ENCODE measurements around the gene BRPF3.

The BRPF3 gene

DNA sequence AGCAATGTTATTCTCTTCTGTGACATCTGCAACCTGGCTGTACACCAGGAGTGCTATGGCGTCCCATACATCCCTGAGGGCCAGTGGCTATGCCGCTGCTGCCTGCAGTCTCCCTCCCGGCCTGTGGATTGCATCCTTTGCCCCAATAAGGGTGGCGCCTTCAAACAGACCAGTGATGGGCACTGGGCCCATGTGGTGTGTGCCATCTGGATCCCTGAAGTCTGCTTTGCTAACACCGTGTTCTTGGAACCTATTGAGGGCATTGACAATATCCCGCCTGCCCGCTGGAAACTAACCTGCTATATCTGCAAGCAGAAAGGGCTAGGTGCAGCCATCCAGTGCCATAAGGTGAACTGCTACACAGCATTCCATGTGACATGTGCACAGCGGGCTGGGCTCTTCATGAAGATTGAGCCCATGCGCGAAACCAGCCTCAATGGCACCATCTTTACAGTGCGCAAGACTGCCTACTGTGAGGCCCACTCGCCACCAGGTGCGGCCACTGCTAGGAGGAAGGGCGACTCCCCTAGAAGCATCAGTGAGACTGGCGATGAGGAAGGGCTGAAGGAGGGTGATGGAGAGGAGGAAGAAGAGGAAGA lies 4.6 kb downstream of the BRPF3 start:
- Histone ChIP-seq H3K79me2 (ENCODE audit: insufficient read depth, low read length) (no peaks in the 10 kb centered on the region), H3K27ac (ENCODE audit: low read depth, low read length, poor library complexity, severe bottlenecking) (no peak overlapping the region), H3K9ac (ENCODE audit: low read length) (no peak overlapping the region), H3K36me3 (ENCODE audit: insufficient read depth, low read length) (peaks cover 56% of the 10 kb centered on the region), H3F3A (ENCODE audit: insufficient read depth, low read length) (no peaks in the 10 kb centered on the region), H3K9me2 (ENCODE audit: low read depth, low read length) (no peaks in the 10 kb centered on the region), H3K4me1 (ENCODE audit: insufficient read depth, low read length, severe bottlenecking) (peaks cover 17% of the 10 kb centered on the region), H2AFZ (ENCODE audit: low read length) (no peak overlapping the region), H3K27me3 (ENCODE audit: insufficient read depth, low read length) (no peaks in the 10 kb centered on the region), H3K9me3 (ENCODE audit: low read length) (no peaks in the 10 kb centered on the region), H3K4me3 (ENCODE audit: low read depth, low read length, poor library complexity, severe bottlenecking) (no peak overlapping the region), H3K4me2 (ENCODE audit: low read length) (no peak overlapping the region), H4K20me1 (ENCODE audit: insufficient read depth, low read length) (no peaks in the 10 kb centered on the region)
- TF ChIP-seq, protein P1, sequence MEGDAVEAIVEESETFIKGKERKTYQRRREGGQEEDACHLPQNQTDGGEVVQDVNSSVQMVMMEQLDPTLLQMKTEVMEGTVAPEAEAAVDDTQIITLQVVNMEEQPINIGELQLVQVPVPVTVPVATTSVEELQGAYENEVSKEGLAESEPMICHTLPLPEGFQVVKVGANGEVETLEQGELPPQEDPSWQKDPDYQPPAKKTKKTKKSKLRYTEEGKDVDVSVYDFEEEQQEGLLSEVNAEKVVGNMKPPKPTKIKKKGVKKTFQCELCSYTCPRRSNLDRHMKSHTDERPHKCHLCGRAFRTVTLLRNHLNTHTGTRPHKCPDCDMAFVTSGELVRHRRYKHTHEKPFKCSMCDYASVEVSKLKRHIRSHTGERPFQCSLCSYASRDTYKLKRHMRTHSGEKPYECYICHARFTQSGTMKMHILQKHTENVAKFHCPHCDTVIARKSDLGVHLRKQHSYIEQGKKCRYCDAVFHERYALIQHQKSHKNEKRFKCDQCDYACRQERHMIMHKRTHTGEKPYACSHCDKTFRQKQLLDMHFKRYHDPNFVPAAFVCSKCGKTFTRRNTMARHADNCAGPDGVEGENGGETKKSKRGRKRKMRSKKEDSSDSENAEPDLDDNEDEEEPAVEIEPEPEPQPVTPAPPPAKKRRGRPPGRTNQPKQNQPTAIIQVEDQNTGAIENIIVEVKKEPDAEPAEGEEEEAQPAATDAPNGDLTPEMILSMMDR (IDR thresholded peaks at IDR 0.05; ENCODE audit: low read length), result no peak
- TF ChIP-seq EZH2 (IDR thresholded peaks at IDR 0.05; ENCODE audit: borderline replicate concordance, low read length), result no peak

DNA sequence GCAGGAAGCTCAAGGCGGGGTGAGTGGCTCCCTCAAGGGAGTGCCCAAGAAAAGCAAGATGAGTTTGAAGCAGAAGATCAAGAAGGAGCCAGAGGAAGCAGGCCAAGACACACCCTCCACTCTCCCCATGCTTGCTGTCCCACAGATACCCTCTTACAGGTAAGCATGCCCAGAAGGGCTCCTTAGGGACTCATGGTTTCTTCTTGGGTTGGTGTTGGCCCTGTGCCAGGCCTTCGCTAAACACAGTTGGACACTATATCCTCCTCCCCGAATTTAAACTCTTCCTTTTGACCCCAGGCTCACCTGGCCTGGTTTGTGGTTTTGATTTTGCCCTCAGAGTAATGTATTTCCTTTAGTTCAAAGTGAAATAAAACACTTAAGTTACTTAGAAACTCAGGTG lies 5.1 kb downstream of the BRPF3 start:
- Histone ChIP-seq H3K4me3 (ENCODE audit: low read depth, low read length, poor library complexity, severe bottlenecking) (no peak overlapping the region), H3K4me2 (ENCODE audit: low read length) (no peak overlapping the region), H3K36me3 (ENCODE audit: insufficient read depth, low read length) (peaks cover 56% of the 10 kb centered on the region), H3K9ac (ENCODE audit: low read length) (no peak overlapping the region), H3K79me2 (ENCODE audit: insufficient read depth, low read length) (no peaks in the 10 kb centered on the region), H3K9me2 (ENCODE audit: low read depth, low read length) (no peaks in the 10 kb centered on the region), H3K27ac (ENCODE audit: low read depth, low read length, poor library complexity, severe bottlenecking) (no peak overlapping the region), H3F3A (ENCODE audit: insufficient read depth, low read length) (no peaks in the 10 kb centered on the region), H3K4me1 (ENCODE audit: insufficient read depth, low read length, severe bottlenecking) (peaks cover 16% of the 10 kb centered on the region), H3K27me3 (ENCODE audit: insufficient read depth, low read length) (no peaks in the 10 kb centered on the region), H4K20me1 (ENCODE audit: insufficient read depth, low read length) (no peaks in the 10 kb centered on the region), H2AFZ (ENCODE audit: low read length) (no peak overlapping the region), H3K9me3 (ENCODE audit: low read length) (no peaks in the 10 kb centered on the region)
- TF ChIP-seq EZH2 (IDR thresholded peaks at IDR 0.05; ENCODE audit: borderline replicate concordance, low read length), result no peak
- TF ChIP-seq, protein P1 (IDR thresholded peaks at IDR 0.05; ENCODE audit: low read length), result no peak

GRCh38 chr6:36202101-36202500 lies 5.6 kb downstream of the BRPF3 start:
- no peaks in the 10 kb centered on the region for H3K79me2 ChIP-seq (ENCODE audit: insufficient read depth, low read length)

More at GRCh38 chr6:36202101-36202500, 5.6 kb downstream of the BRPF3 start:
- H3K9me3 ChIP-seq (ENCODE audit: low read length), result no peaks in the 10 kb centered on the region
- TF ChIP-seq EZH2 (IDR thresholded peaks at IDR 0.05; ENCODE audit: borderline replicate concordance, low read length), result no peak
- TF ChIP-seq, protein P1 (IDR thresholded peaks at IDR 0.05; ENCODE audit: low read length), result no peak
- H3K9me2 ChIP-seq (ENCODE audit: low read depth, low read length), result no peaks in the 10 kb centered on the region
- H4K20me1 ChIP-seq (ENCODE audit: insufficient read depth, low read length), result no peaks in the 10 kb centered on the region
- H3K4me2 ChIP-seq (ENCODE audit: low read length), result no peak overlapping the region
- H3K9ac ChIP-seq (ENCODE audit: low read length), result no peak overlapping the region
- peaks cover 56% of the 10 kb centered on the region for H3K36me3 ChIP-seq (ENCODE audit: insufficient read depth, low read length)
- H2AFZ ChIP-seq (ENCODE audit: low read length), result no peak overlapping the region
- peaks cover 16% of the 10 kb centered on the region for H3K4me1 ChIP-seq (ENCODE audit: insufficient read depth, low read length, severe bottlenecking)
- H3K27ac ChIP-seq (ENCODE audit: low read depth, low read length, poor library complexity, severe bottlenecking), result no peak overlapping the region
- H3K27me3 ChIP-seq (ENCODE audit: insufficient read depth, low read length), result no peaks in the 10 kb centered on the region
- no peak overlapping the region for H3K4me3 ChIP-seq (ENCODE audit: low read depth, low read length, poor library complexity, severe bottlenecking)
- H3F3A ChIP-seq (ENCODE audit: insufficient read depth, low read length), result no peaks in the 10 kb centered on the region
